Ecto neural progenitor cell (in vitro differentiated cells): ENCODE measurements around the gene ROBO1.
A peak's percentile ranks its signal among the peaks of the same experiment; 100 is the strongest.

Experiments
- DNase-seq: peaks from one replicate; pipeline ENCODE4 v3.0.0-alpha.2; 2018; ENCODE audit warnings: low spot score

The ROBO1 gene

DNA sequence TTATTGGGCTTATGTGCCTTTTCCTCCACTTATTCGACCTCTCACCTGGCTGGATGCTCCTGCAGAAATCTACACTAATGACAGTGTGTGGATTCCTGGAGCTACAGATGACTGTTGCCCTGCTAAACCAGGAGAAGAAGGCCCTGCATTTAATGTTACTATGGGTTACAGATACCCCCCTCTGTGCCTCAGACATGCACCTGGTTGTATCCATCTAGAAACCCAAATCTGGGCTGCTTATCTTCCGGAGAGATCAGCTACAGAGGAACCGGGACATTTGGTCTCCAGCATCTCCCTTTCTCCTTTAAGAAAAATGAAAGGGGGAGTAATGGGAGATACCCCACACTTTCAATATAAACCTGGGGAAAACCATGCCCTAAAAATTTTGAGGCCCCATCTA, 710.0 kb downstream of the ROBO1 start:
- DNase-seq: no peak

DNA sequence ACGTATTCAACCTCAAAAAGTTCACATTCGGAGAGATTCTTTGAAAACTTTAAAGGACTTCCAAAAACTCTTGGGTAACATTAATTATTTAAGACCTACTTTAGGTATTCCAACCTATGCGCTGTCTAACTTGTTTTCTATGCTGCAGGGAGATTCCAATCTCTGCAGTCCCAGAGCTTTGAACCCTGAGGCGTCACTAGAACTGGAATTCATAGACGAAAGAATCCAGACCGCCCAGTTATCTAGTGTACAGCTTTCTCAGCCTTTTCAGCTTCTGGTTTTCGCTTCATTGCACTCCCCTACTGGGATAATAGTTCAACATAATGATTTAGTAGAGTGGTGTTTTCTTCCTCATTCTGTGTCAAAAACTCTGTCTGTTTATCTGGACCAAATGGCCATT, 711.3 kb downstream of the ROBO1 start:
- no peak for DNase-seq

DNA sequence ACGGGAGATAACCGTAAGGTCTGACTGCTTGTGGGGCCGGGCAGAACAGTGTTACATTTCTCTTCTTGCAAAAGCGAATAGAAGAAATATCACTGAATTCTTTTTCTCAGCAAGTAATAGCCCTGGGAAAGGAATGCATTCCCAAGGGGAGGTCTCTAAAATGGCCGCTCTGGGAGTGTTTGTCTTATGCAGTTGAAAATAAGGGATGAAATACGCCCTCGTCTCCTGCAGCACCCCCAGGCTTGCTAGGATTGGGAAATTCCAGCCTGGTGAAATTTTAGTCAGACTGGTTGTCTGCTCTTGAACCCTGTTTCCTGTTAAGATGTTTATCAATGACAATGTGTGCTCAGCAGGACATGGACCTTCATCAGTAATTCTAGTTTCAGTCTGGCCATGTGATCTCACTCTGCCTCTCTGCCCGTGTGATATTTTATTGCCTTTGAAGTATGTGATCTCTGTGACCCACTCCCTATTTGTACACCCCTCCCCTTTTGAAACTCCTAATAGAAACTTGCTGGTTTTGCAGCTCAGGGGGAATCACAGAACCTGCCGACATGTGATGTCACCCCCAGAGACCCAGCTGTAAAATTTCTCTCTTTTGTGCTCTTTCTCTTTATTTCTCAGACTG, 715.6 kb downstream of the ROBO1 start:
- no peak for DNase-seq

DNA sequence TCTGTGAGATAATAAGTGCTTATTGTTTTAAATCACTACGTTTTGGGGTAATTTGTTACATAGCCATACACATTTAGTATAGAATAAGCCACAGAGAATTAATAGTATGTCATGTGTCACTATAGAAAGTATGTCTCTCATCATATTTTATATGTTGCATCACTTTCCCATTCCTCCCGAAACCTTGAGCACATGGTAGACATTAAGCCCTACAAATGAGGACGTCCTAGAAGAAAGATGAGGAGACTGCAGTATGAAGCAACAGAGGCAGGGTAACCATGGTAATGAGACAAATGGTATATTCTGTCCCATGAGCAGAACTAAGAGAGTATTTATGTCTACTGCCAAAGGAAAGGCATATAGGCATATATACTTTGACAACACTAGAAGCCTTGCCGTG, 720.2 kb downstream of the ROBO1 start:
- no peak for DNase-seq

DNA sequence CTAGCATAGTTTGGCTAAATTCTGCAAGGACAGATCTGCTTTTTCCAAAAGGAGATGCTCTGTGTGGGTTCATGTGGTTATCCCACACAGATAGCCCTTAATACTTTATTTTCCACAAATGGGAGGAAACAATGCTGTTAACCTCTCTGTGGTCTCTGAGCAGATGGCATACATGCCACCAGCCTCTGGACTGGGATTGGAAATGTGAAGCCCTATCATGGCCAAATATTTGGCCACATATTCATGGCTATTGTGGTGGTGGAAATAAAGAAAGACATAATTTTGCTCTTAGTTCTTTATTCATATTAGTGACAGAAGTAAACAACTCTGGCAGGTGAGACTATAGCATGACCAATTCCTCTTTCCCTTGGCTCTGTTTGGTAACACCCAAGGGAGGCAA, 726.2 kb downstream of the ROBO1 start:
- no peak for DNase-seq

DNA sequence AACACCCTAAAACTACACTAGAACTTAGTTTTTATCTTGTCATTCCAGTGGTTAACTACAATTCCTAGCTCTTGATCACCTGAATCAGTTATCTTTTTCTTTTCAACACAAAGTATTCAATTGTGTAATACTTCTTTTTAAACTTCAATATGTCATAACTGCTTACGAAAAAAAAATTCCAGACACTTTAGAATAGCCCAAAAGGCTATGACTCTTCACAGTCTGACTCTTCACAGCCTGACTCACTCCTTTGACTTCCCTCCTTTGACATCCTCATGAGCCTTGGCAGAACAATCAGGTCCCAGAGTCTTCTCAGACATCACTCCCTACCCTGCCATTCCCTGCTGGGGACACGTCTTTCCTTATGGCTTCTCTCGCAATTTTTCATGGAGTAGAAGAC, 727.1 kb downstream of the ROBO1 start:
- no peak for DNase-seq

DNA sequence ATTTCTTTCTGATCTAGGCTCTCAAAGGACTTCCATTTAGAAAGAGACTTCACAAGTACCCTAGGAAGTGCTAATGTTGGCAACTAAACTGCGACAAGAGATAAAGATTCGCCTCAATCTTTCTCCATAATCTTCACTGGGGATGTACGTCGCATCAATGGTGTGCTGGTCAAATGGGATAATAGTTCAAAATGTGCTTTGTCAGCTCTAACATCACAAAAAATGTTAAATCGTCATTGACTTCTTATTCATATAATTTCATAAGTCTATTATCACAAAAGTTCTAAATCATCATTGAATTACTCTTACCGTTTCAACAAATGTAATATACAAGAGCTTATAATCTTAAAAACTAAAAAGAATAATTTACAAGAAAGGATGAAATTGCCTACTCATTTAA, 727.7 kb downstream of the ROBO1 start:
- no peak for DNase-seq

DNA sequence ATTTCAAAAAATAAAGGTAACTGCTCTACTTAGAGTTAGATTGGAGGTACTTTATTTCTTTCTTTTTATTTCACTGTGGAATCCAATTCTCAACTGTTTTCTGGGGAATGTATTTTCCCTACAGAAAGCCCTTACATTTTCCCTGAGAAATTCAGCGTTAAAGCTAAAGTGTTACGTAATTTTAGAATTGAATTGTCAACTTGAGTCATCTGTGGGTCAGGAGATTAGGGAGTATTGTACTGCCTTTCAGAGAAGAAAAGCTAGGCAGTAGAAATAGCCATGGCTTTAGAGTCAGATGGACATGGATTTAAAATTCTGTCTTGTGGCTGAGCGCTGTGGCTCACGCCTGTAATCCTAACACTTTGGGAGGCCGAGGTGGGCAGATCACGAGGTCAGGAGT, 728.6 kb downstream of the ROBO1 start:
- DNase-seq: no peak

DNA sequence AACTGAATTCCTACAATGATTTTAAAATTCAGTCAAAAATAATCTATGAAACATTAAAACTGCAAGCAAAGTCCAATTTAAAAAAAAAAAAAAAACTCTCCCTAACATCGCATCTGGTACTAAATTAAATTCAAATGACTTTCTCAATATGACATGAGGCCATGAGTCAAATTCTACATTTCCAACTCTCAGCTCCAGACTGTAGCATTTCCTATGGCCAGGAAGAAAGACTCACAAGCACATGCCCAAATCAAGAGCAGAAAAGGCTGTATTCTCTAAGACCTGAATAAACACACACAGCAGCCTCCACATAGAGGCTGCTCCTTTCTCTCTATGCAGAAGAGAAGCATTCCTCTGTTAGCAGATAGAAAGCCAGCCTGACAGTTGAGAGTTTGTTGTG, 729.2 kb downstream of the ROBO1 start:
- no peak for DNase-seq

DNA sequence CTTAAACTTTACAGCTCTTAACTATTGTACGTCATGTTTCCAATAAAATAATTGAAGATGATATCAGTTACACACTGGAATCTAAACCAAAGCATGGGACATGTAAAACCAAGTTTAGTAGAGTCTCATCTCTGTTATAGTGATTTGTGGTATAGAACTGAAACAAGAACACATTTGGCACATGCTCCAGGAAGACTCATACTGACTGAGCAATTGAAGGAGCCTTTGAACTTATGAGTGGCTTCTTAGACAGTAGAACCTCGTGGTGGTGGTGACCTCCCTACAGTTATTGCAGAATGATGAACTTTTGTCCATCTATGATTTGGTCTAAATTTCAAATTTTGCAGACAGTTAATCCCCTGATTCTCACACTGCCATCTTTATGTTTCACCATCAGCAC, 729.7 kb downstream of the ROBO1 start:
- no peak for DNase-seq

DNA sequence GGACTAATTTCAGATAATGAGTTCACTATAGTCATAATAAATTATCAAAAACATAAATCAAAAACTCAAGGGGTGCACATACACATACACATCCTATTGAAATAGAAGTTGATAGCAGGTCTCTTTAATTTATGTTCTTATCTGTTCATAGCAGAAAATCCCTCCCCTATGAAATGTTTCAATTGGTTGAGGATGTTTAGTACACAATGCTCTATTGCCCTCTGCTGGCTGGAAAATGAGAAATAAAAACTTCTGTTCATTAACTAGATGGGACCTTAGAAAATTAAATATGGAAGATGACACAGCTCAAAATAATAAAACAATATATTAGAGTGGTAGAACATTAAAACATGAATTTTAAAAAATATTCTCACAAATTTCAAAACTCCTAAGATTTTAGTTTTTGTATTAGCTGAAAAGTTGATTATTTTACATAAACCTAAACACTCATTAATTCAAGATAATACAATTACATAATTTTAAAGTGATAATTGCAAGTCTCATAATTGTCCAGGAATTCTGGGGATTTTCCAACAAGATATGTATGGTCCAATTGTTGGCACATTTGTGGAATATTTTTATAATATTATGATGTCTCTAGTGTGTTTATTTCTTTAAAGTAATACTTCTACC, 735.0 kb downstream of the ROBO1 start:
- DNase-seq: no peak

DNA sequence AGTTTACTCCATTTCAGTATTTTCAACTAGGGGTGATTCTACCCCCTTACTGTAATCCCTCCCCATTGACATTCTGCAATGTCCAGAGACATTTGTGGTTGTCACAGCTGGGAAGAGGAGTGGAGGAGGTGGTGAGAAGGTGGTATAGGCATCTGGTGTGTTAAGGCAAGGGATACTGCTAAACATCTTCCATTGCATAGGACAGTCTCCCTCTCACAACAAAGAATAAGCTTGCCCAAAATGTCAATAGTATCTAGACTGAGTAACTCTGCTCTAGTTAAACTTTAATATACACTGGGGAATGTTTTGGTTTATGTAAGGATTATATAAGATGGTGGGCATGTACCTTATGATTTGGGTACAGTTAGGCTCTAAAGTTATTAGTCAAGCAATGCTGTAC, 737.6 kb downstream of the ROBO1 start:
- DNase-seq: no peak

DNA sequence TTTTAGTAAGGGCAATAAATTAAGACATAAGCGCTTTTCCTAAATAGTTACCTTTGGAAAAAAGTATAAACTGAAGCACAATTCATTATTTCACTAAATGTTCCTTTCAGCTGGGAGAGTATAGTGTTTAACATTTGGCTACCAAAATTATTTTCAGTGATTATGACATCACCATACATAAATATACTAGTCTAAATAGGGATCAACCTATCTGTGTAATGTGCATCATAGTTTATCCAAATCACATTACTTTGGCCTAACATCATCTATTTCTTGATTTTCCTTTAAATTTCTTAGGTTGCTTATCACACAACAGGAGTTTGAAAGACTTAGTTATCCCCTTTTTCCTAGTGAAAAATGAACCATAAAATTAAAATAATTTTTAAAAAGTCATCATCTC, 738.9 kb downstream of the ROBO1 start:
- no peak for DNase-seq

DNA sequence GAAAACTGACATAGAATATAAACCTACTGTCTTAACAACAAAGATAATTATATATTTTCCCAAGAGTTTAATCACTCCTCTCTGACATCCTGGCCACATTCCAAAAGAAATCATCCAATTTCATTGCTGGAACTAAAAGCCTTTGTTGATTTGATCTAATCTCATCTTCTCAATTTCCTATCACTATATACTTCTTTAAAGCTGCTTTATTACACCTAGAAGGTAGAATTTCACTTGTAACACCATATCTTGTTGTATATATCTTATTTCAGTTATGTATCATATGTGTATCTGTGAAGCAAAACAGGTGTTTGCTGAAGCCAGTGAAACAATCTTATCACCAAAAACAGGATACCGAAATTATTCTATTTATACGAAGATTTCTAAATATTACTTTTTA, 740.2 kb downstream of the ROBO1 start:
- no peak for DNase-seq

DNA sequence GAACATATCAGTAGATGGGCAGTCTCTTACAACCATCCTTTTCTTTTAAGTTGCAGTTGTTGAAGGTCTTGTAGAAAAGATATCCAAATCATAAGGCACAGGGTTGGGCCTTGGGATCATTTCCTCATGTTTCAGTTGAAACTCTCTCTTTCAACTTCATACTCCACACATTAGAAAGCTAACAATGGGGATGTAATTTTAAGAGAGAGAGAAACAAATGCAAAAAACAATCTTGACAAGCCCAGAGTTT, 747.9 kb downstream of the ROBO1 start:
- no peak for DNase-seq

DNA sequence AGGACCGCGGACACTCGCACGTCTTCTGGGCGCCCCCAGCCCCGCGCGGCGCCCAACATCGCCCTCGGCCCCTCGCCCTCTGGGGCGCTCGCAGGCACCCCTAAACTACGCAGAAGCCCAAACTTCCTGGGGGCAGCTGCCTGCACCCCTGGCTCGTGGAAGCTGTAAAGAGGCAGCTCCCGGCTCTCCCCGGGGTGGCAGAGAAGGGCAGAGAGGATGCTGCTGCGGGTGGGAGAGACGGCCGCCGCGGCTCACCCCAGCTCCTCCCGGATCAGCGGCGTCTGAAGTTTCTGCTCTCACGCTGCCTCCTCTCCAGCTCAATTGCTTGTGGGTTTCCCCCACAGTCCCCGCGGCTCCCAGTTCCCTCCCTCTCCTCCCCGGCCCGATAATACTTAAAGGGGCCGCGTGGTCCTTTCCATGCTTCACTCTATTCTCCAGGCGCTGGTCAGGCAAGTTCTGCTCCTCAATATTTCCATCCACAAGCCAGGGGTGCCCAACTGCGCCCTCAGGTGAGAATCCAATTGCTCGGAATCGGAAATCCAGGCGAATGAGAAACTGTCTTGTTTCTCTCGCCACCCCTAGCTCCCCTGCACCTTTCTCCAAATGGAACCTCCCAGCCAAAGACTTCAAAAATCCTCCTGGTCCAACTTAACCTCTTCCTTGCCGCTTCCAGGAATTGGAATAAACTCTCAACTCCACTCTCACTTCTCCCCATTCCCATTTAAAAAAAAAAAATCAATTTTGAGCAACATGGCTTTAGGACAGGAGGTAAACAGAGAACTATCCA, 748.5 kb downstream of the ROBO1 start:
- DNase-seq: peak; percentile 86

DNA sequence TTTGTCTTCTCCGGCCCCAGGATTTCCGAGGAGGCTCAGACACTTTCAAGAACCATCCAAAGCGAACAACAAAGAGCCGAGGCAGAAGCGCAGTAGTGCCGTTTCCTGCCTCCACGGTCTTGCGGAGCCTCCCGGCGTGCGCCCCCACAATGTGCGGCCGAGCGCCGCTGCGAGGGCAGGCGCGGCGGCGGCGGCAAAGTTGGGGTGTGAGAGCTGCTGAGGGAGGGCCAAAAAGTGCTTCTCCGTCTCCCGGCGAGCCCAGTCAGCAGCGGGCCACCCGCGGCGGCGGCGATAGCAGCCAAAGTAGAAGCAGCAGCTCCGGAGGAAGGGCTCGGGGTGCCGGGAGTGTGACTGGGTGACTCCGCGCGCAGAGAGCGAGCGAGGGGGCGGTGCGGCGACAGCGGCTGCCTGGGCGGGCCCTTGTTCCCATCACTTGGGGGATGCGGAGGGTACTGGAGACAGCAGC, 749.1 kb downstream of the ROBO1 start:
- DNase-seq: peak; percentile 76

DNA sequence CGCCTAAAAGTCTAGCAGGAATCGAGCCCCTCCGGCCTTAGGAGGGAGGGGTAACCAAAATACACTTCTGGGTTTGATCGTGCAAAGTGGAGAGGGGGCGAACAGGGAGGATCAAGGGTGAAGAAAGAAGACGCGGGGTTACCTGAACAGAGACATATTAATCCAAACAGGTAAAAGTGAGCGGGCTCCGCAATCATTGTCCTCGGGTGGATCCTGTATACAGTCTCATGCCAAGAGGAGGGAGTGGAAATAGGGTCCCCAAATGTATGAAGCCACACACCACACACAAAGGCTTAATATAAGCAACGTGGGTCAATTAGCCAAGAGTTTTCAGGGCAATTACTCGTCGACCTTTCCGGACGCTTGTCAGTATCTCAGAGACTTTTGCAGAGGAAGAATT, 749.5 kb downstream of the ROBO1 start:
- no peak for DNase-seq

DNA sequence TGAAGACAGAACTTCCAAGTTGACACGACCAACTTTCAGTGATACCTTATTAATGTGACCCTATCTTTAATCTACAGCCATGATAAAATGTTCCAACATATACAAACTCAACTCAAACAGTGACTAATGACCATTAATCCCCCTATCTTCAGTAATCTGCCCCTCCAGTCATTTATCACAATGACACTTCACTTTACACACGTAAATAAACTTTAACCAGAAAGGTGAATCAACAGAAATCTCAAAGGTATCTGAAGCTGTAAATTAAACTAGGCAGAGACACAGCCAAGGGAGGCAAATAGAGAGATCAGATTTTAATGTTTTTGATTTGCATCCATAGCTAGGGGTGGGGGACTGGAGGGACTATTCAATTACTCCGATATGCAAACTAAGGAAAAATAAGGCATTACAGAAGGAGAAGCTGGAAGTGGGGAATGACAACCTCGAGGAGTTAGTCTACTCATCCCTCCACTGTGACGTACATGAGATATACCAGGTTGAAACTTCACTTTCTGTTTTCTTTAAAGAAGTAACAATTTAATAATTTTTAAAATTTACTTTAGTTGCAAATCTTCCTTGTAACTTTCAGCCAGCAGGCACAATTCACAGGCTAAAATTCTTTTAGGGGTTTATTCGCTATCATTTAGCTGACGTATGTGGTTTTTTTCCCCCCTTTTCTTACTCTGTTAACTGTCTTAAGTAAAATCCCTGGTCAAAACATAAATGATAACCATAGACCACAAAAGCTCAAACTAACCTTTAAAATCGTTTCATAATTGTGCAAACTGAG, 751.0 kb downstream of the ROBO1 start:
- no peak for DNase-seq

DNA sequence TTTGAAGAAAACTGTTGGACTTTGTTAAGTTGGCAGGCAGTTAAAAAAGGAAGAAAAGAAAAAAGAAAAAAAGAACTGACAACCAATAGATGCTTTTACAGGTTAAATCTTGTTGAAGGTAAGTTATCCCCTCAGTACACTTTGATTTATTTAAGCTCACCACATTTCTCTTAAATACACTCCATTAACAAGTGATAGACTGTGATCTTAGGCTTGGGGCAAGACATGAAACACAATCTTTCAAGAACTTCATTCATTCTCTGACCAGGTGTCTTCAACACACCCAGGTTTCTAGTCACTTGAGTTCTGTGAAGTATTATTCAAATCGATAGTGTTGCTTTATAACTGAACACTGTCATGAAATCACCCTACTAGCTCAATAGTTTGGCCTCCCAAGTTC, 751.9 kb downstream of the ROBO1 start:
- no peak for DNase-seq

DNA sequence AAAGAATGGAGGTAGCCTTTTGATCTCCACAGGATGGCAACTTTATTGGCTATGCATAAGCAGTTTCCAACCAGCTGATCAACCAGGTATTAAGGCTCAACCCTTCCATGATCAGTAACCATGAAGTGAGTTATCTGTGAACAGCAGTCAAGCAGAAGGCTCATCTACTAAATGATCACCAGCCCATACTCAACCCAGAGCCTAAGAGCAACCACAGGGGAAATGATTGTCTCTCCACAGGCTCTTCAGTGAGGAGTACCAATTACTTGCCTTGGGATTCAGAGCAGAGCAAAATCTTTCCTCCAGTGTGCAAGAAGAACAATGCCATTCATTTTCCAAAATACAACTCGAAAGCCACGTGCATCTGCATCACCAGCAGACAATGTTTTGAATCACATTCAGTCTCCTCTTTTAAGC, 754.8 kb downstream of the ROBO1 start:
- no peak for DNase-seq

DNA sequence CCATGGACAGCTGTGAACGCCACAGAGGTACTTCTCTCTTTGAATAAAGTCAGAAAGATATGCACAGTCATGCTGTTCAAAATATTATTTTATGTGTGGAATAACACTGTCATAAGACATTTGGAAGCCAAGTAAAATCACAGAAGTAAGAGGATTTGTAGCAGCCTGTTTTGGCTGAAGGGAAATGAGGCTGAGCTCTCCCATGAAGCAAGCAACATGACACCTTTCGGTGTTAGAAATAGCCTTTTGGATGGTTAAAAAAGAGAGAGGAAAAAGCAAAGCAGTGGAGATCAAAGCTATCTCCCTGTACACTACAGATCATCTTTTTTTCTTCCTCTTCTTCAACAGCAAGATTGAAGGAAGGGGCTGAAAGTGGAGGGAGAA, 755.3 kb downstream of the ROBO1 start:
- DNase-seq: no peak
